ENCODE results near the gene DCDC1. TPM values are rescaled to one million over a fixed set of nuclear protein-coding genes. Genes with fewer than 3 reads are reported as not detected.
"Not testable (repeated sequence)": the region's sequence is repeated elsewhere in the genome, so short reads cannot be mapped to it uniquely, and the experiment has no call there.

DCDC1 gene
- total RNA-seq, 1 experiment from 2014 or later = 0.34 TPM

DNA sequence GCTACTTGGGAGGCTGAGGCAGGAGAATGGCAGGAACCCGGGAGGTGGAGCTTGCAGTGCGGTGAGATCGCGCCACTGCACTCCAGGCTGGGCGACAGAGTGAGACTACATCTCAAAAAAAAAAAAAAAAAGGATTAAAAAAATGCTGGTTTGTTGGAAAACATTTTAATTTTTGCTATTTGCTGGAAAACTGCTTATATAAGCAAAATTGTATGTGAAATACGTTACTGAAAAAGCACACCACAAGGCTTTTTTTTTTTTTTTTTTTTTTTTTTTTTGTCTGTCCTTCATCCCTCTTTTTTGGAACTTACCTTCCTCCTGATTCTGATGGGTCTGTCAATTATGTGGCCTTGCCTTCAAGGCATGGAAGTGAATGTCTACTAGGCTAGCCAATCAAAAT lies 40.8 kb downstream of the DCDC1 start:
- no peak for DNase-seq (ENCODE audit: low read depth)

DNA sequence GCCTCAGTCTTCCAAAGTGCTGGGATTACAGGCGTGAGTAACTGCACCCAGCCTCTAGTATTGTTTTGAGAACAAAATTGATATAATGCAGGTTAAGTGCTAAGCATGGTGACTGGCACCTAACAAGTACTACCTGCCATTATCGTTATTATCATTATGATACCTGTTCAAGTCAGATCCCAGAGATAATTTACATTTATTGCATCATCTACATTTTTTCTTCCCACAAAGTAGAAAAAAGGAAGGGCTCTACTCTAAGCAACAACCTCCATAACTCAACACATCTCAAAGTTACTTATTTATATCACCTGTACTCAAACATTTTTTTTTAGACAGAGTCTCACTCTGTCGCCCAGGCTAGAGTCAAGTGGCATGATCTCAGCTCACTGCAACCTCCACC lies 42.1 kb downstream of the DCDC1 start:
- DNase-seq (ENCODE audit: low read depth) = no peak

DNA sequence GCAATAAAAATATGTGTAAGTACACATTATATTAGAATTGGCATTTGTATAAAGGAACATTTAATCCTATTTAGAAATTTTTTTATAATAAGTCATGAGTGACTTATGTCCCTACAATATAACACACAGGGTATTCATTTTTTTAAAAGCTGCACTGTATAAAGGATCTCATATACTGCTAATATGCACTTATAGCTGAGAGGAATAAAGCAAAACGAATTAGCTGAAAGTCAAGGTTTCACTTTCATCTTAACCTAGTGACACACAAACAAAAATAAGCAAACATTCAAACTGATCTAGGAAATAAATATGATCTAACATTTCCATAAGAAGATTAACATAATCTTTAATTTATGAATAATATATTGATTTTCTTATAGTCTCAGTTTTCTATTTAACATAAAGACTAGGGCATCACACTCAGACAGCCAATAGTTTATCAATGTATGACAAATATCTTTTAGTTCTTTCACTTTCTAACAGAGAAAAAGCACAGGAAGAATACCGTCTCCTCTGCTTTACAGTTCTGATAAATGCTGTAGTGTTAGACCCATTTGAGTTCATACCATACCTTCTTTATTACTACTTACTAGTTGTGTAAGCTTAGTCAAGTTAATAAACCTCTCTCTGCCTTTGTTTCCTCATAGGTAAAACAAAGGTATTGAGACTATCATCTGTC lies 42.9 kb downstream of the DCDC1 start:
- no peak for DNase-seq (ENCODE audit: low read depth)

DNA sequence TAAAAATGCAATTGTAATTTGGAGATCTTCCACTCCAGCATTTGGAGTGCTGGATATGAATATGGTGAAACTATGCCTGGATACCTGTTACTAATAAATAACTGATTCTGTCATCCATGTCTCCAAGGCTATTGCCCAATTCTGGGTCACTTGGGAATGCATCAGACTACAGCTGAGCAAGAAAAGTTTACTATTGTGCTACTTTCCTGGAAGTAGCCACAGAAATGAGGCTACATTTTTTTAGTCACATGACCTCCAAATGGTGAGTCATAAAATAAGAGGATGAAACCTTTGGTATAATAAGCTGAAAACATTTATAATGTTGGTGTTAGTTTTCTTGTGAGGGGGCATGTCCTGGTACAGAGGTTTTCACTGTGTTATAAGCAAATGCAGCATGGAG lies 44.4 kb downstream of the DCDC1 start:
- DNase-seq (ENCODE audit: low read depth) = peak; percentile 82

DNA sequence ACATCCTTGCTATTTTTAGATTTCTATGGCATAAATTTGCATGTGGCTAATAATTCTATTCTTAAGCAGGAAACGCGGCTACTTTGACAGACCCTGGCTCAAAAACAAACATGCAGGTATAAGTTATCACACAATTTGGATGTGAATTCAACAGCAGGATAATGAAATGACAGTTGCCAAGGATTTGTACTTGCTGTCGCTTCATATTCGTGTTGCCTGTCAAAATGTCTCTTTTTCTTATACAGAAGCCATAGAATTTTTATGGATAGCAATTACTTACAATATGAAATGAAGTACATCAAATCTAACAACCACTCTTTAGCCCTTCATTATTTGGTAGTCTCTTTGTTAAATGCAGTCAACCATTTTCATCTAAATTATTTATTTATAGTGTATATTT lies 46.4 kb downstream of the DCDC1 start:
- no peak for DNase-seq (ENCODE audit: low read depth)

DNA sequence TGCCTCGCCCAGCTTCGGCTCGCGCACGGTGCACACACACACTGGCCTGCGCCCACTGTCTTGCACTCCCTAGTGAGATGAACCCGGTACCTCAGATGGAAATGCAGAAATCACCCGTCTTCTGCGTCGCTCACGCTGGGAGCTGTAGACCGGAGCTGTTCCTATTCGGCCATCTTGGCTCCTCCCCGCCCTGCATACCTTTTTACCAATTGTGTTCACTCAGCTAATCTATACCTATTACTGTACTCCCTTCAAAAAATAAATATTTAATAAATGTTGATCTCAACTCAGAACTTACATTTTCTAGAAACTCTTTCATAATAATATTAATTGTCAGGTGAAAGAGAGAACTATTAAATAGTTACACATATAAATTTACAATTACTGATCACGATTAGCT lies 48.0 kb downstream of the DCDC1 start:
- DNase-seq (ENCODE audit: low read depth) = not testable (repeated sequence)

DNA sequence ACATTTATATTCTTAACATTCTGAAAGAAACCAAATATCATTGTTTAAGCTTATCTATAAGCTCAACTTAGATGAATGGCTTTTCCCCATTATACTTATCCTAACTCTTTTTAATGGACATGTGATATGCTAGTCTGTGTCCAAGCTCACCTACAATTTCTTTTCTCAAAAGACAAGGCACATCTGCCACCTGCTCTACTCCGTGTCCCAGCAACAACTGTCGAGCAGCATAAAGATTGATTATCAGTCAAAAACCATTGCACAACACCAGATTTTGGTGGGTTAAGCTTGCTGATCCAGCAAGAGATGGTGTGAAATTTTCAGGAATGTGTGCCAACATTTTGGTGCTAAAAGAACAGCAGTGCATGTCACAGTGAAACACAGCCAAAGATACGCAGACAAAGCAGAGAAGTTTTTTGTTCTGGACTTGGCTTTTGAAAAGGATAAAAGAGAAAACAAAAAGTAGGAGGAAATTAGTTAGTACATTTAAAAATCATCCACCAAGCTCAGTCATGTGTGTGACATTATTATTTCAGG lies 65.8 kb downstream of the DCDC1 start:
- DNase-seq (ENCODE audit: low read depth) = no peak

DNA sequence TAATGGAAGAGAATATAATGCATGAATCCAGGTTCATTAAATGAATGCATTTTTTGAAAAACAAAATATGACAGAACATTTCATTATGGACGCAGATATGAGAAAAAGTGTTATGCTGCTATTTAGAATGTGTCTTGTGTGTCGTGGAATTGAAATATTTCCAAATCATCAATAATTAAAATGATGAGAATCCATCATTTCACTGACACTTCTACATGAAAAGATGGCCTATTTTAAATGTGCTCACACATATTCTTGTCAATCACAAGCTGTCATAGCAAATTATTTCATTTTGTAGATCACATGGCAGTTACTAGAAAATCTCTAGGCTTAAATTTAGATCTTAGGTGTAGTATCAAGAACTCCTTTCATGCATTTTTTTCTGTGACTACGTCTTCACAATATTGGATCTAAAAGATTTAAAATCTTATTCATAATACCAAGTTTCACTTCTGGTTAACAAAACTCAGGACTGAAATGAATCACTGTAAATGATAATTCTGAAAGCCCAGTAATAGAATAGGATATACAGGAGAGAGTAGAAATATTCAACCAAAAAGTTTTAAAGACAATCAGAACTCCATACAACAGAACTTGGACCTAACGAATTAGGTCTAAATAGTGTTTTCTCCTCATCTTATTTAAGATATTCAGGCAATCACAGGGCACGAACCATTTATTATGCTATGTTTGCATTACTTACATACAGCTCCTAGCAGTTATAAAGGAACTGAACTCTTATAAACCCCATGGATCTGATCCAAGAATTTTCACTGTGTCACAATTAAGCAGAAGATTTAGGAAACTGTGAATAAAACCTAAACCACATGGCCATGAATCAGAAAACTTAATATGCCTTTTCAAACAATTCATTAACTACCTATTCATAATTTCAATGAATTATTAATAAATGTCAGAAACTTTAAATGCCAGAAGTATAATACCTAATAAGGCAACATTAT lies 67.7 kb downstream of the DCDC1 start:
- no peak for DNase-seq (ENCODE audit: low read depth)

DNA sequence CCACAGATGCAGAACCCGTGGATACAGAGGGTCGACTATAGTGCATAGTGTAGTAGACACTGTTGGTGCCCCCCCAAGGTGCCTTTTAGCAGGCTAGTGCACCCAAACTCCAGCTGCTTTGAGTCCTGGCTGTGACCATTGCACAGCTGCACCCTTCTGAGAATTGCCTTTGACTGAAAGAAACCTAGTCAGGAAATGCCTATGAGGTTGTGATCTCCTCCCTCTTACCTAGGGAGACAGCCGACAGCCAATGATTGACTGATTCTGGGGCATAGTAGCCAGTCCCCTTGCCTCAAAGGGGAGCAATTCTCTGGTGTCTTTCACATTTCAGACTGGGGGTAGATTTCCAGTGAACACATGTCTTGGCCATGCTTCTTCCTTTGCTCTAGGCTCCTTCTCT lies 74.2 kb downstream of the DCDC1 start:
- no peak for DNase-seq (ENCODE audit: low read depth)

DNA sequence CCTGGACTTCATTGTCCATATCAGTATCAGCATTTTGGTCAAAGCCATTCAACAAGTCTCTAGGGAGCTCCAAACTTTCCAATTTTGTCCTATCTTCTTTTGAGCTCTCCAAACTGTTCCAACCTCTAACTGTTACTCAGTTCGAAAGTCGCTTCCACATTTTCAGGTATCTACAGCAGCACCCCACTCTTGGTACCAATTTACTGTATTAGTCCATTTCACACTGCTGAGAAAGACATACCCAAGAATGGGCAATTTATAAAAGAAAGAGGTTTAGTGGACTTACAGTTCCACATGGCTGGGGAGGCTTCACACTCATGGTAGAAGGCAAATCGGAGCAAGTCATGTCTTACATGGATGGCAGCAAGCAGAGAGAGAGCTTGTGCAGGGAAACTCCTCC lies 96.0 kb downstream of the DCDC1 start:
- DNase-seq (ENCODE audit: low read depth) = not testable (repeated sequence)

DNA sequence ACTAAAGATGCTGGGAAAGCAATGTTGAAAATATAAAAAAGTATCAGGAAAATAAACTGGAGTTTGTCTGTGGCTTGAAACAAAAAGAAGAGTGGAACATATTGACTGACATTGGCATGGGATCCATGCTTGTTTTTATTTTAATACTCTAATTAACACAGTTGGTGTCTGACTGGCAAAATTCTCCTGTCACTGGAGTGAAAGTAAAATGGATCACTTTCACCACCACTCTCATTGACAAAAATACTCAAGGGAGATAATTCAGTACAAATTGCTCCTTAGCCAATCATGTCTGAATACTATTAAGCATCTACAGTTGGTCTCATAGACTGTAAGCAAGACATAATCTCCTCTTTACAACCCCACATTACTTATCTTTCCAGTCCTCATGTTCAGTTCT lies 101.8 kb downstream of the DCDC1 start:
- no peak for DNase-seq (ENCODE audit: low read depth)

DNA sequence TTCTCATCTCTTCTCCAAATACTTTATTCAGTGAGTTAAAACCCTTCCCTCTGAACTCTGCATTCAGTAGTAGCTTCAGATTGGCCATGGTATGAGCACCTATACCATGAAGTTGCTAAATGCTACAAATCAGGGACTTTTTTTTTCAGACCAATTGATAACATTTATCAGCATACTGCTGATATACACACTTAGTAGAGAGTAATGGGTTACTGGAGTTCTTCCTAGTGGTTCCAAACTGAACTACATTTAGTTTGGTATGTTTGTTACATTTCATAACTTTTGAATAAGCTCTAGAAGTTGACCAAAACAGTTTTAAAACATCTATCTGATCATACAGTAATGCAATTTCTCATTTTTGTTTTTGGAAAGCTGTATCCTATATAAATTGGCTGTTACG lies 104.7 kb downstream of the DCDC1 start:
- no peak for DNase-seq (ENCODE audit: low read depth)

DNA sequence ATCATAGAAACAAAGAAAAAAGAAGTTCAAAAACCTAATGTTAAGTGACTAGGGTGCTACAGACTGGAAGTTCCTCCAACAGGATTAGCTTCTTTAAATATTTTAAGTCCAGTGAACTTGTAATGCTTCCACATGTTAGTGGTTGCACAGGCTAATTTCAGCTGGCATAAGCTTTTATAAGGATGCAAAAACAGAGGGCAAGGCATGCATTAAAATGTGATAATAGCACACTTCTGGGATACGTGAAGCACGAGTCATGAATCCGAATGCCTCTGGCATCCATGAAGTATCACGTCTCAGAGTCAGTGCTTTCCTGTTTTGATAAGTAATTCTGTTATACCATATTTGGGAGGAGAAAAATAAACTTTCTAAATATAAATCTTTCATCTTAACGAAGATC lies 106.8 kb downstream of the DCDC1 start:
- peak; percentile 15 for DNase-seq (ENCODE audit: low read depth)

DNA sequence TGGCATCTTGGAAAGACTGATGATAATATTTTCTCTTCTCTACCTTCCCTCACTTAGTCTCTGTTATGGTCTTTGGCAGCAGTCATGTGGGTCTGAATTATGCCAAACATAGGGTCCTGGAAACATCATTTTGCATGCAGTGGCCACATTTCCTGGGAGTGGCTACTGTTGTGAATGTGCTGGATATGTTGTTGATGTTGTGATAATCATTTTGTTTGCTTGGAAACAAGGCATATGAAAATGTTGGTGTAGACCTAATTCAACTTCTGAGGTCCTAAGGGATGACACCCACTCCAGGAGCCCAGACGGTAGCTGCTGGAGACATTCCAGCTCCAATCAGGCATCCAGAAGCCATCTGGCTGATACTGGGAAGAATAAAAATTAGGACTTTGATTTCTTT lies 109.7 kb downstream of the DCDC1 start:
- DNase-seq (ENCODE audit: low read depth) = no peak

DNA sequence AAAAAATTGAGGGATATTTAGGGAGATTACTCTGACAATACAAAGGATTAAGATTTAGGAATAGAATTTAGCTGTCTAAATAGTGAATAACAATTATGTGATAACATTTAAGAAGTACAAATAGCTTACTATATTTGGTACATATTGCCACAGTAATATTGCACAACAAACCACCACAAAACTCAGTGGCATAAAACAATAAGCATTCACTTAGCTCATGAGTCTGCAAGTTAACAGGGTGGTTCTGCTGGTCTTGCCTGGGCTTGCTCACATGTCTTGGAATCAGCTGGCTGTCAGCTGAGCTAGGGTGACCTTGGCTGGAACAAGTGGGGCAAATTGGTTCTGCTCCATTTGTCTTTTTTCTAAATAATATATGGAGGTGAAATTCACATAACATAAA lies 115.1 kb downstream of the DCDC1 start:
- DNase-seq (ENCODE audit: low read depth) = no peak

DNA sequence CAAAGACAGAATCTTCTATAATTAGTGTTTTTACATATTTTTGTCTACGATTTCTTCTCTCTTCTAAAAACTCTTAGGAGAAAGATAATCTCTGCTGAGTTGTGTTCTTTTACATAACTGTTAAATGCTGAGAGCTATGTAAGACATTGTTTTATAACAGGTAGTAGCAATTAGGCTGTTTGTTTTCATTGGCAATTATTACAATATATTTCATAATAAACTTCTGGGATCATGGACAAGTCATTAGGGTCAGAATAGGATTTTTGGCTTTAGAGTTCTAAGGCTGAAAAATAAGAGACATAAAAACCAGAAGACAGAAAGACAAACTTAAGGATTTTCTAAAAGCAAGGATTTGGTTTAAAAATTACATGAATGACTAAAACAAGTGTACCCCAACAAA lies 120.8 kb downstream of the DCDC1 start:
- no peak for DNase-seq (ENCODE audit: low read depth)

DNA sequence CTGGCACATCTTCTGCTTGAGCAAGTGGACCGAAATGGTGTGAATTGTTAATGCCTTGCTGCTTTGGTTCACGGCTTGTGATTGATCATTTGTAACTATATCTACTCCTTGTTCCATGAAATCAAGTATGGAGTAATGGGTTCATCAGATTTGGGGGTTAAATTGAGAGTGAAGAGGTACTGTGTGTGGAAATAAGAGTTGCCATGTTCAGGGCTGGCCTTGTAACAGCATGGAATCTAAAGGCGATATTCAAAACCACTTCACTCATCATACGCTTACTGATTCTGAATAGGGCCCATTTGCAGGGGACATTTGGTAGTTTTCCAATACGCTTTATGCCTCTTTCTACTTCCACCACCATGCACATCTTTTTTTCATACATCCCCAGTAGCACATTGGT lies 122.2 kb downstream of the DCDC1 start:
- DNase-seq (ENCODE audit: low read depth) = no peak

DNA sequence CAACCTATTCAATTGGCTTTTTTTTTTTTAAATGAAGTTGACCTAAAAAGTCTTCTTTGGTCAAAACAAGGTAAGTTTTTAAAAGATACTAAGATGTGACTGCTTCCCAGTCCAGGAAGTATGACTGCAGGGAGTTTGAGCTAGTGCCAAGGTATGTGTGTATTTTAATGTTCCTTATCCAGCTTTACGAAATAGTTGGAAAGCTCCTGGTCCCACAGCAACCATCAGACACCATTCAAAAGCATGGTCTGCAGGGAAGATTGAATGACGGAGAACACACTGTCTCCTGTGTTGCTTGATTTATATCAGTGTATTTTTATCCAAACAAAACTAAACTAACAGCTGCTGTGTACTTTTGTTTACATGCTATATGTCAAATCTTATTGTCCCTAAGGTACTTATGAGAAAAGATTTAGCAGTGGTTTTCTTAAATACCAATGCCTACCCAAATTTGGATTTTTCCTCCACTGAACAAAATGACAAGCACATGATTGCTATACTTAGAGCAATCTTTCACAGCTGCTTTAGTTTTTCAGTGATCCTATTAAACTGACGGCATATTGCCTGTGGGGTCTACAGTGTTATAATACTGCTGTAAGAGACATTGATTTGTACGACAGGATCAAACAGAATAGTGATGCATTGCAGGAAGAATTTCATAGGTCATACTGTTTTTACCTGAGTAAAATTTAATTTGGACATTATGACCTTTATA lies 122.9 kb downstream of the DCDC1 start:
- no peak for DNase-seq (ENCODE audit: low read depth)

DNA sequence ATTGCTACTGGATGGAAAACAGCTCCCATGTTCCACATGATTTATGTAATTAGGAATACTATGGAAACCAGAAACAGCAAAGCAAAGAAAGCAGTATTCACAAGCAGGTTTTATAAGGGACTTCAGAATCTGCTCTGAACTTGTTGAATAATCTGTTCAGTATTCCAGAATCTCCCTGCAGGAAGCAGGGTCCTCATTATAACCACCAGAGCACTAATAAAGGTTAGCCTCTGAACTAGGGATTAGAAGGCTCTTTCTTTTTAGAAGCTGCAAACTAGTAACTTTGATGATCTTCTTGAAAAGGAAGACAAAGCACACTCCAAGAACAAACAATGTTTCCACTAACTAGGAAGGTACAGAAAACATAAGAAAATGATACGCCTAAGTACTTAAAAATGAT lies 125.8 kb downstream of the DCDC1 start:
- DNase-seq (ENCODE audit: low read depth) = no peak

DNA sequence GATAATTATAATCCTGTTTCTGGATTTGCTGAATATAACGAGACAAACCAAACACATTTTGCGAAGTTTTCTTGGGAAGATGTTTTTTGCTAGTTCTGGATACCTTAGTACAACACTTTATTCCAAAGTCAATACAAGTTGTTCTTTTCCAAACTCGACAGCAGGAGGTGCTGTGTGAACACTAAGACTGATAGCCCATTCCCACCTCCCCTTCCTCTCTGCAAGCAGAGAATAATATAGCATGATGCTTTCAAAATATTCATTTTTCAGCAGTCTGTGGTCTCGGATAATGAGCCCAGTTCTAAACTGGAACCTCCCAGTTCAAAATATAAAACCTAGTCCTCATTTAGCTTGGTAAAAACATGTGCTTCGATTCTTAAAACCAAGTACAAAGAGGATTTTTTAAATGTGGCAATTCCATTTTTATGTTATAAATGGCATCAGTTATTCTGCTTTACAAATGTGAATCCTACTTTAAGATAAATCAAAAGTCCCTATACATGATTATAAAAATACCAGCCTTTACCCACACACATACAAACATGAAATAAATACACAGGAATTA lies 129.1 kb downstream of the DCDC1 start:
- peak; percentile 53 for DNase-seq (ENCODE audit: low read depth)

DNA sequence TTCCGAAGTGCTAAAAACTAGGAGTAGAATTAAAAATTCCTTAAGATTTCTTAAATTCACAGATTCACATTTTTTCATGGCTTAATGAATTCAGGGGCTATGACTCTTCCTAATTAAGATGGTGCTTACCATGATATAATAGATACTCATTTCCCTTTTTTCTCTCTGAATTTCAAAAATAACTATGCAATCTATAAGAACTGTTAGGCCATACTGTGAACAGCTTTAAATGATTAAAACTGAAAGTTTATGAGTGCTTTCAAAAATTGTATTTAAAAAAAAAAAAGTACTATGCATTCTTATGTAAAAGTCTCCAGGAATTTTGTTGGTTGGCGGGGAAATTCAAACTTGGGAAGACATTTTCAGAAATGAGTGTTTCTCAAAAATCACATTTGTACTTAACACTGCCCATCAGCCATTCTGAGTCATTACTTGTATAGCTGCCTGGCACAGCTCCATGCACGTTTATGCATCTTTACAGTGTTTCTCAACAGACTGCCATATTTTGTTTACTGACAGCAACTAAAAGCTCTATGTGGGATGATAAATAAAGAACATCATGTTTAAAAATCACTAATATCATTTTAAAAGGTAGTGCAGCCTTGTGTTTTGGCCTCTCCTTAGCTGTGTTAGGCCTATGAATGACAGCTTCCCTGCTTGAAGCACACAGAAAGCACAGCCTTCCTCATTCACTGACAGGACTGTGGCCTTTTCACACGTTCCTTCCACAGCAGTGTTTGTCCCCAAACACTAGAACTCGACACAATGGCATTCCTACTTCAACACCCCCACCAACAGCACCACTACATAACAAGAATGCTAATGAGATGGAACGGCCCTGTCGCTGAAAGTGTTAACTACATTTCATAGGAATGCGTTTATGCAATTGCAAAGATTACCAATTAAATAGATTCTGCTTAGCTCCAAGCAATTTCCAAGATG lies 131.4 kb downstream of the DCDC1 start:
- peak; percentile 10 for DNase-seq (ENCODE audit: low read depth)
